Aorta (tissue), 5 donors: ENCODE measurements around the gene SNAI3. TPM values are rescaled to one million over a fixed set of nuclear protein-coding genes. Genes with fewer than 3 reads are reported as not detected.

ENCODE experiments used
- ATAC-seq: fragments of 200-7000 bp; cut with Tn5 transposase; one replicate; pipeline ENCODE4 v1.9.1; 2022; ENCODE audit warnings: moderate library complexity; ENCODE audit not compliant: low FRiP score
- DNase-seq, 2 donors: peaks; one replicate each; pipeline ENCODE4 v3.0.0-alpha.2; 2020
- H3K27ac ChIP-seq, 2 donors: one replicate each; pipeline ENCODE4 v1.5.1; 2013; ENCODE audit warnings: low read length in 2 of 2, mild to moderate bottlenecking in 2 of 2, moderate library complexity in 2 of 2, control low read depth in 1 of 2, inconsistent platforms in 1 of 2, low read depth in 1 of 2
- H3K27me3 ChIP-seq, 2 donors: one replicate each; pipeline ENCODE4 v1.6.1; 2013; ENCODE audit warnings: control low read depth in 1 of 2, low read length in 1 of 2, mild to moderate bottlenecking in 1 of 2, moderate library complexity in 1 of 2; ENCODE audit not compliant: insufficient read depth in 2 of 2, control insufficient read depth in 1 of 2
- H3K36me3 ChIP-seq, 2 donors: one replicate each; pipeline ENCODE4 v1.6.1; 2013; ENCODE audit warnings: control low read depth in 1 of 2, low read length in 1 of 2, mild to moderate bottlenecking in 1 of 2; ENCODE audit not compliant: insufficient read depth in 2 of 2, control insufficient read depth in 1 of 2
- H3K4me1 ChIP-seq, 2 donors: one replicate each; pipeline ENCODE4 v1.6.1; 2013; ENCODE audit warnings: low read length in 2 of 2, control low read depth in 1 of 2, mild to moderate bottlenecking in 1 of 2, moderate library complexity in 1 of 2; ENCODE audit not compliant: insufficient read depth in 2 of 2, control insufficient read depth in 1 of 2
- H3K4me3 ChIP-seq, 2 donors: one replicate each; pipeline ENCODE4 v1.5.1; 2013; ENCODE audit warnings: low read length in 2 of 2, control low read depth in 1 of 2, mild to moderate bottlenecking in 1 of 2
- H3K9me3 ChIP-seq: one replicate; pipeline ENCODE4 v1.6.1; 2013; ENCODE audit warnings: mild to moderate bottlenecking, low read length; ENCODE audit not compliant: control insufficient read depth
- WGBS, 2 donors: extraction: QIAGEN DNeasy Blood & Tissue Kit; methylation state at CpG; one replicate each; pipeline ENCODE4 v1.1.7; 2013; 5-methylcytosine and 5-hydroxymethylcytosine counted together
- intact Hi-C, 2 donors: fragments of 100-400 bp; cut with DNase I; formaldehyde crosslinking; loops; one replicate each; pipeline versions ENCODE4 v1.14.2 to v1.15.0; 2022
- polyA plus RNA-seq, 2 donors: library from polyadenylated mRNA; stranded (reverse); fragments of 200-250 nt; gene quantifications; one replicate each; pipeline ENCODE4 v1.2.3, GENCODE V29; 2013
- total RNA-seq, 2 donors: library from RNA; stranded (reverse); fragmentation: NEBNext Ultra II Directional; extraction: Animal tissue kit (Norgen Biotek cat#: 25700); gene quantifications; one replicate each; pipeline ENCODE4 v1.2.1, GENCODE V29; 2021
- donor health status: healthy with polysubstance abuse.
- donor health status: Bipolar disorder and iron deficiency.
- donor health status: DM: no; HTN: no; CAD: no.
- donor health status: DM: no; HTN: no; CAD: no.
- donor health status: DM: yes; HTN: yes; CAD: no.

The SNAI3 gene
- total and polyA plus RNA-seq, 4 donors = 0.27 to 1.6 (median 0.71) TPM; not detected in 1

DNA sequence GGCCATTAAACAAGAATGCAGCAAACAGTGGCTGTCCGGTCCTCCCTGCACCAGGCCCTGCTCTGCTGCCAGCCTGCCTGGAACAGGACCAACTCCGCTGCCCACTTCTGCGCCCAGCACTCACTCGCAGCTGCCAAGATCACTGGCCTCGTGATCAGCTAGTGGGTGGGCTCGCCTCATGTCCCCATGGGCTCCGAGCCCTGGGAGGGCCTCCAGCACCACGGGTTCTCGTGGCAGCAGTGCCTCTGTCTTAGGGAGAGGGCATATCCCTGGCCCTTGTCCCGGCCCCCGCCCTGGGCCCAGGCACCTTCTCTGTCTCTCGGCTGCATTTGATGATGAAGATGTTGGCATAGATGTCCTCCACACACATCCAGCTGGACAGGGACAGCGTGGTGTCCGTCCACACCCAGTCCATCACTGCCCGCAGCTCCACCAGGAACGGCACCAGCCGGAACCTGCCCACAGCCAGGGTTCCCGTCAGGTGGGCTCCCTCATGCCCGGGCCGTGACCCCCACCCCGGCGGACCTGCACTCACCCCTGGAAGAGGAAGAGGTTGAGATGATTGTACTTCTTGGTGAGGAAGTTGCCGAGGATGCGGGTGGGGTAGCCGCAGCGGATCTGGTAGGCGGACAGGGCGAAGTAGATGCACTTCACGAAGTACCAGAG, 33.1 kb upstream of the SNAI3 start:
- Histone ChIP-seq H3K27ac (no peak overlapping the region), H3K4me1 (no peaks in the 10 kb centered on the region), H3K36me3 (peaks cover 4 to 24% of the 10 kb centered on the region in 2 donors), H3K4me3 (no peak overlapping the region), H3K27me3 (no peaks in the 10 kb centered on the region), H3K9me3 (no peaks in the 10 kb centered on the region)
- no peak for DNase-seq
- intact Hi-C loops = no loop called here
- ATAC-seq = no peak
- 64 to 66% methylated on average over 29 of the region's 29 CpGs for WGBS, 2 donors

DNA sequence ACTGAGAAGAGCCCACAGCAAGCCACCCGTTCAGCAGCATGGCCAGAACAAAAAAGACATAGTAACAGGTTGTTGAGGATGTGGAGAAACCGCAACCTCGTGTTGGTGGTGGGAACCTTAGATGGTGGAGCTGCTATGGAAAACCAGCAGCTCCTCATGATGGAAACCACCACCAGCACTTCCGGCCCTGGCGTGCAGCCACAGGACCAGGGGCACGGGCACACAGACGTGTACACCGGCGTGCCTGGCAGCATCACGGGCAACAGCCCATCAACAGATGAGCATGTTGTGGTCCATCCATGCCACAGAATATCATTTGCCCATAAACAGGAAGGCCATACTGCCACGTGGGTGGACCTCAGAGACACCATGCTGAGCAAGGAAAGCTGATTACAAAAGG, 31.9 kb upstream of the SNAI3 start:
- peaks cover 4 to 24% of the 10 kb centered on the region in 2 donors for H3K36me3 ChIP-seq
- DNase-seq (no peak), ATAC-seq (no peak)
- WGBS, 2 donors = 91 to 93% methylated on average over 11 of the region's 11 CpGs
- no peaks in the 10 kb centered on the region for H3K4me1 ChIP-seq
- no peaks in the 10 kb centered on the region for H3K9me3 ChIP-seq
- no peaks in the 10 kb centered on the region for H3K27me3 ChIP-seq
- no peak overlapping the region for H3K27ac ChIP-seq
- H3K4me3 ChIP-seq = no peak overlapping the region
- intact Hi-C loops = no loop called here

DNA sequence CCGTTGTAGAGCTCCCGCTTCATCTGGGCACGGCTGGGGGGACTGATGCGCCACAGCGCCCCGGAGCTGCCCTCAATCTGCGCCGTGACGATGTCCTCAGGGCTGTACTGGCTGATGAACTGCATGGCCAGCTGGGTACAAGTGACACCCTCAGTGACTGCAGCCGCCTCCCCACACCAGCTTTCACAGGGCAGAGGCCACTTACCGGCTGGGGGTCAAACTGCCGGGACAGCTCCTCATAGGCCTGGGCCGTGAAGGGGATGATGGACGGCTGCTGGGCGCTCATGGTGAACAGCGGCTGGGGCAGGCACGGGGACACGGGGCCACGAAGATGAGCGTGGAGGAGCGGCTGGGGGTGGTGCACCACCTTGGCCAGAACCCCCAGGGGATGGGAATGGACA, 30.3 kb upstream of the SNAI3 start:
- intact Hi-C loops = no loop called here
- no peaks in the 10 kb centered on the region for H3K27me3 ChIP-seq
- ATAC-seq = no peak
- no peaks in the 10 kb centered on the region for H3K9me3 ChIP-seq
- 96% methylated on average over 21 of the region's 21 CpGs for WGBS, 2 donors
- no peak overlapping the region for H3K4me3 ChIP-seq
- no peaks in the 10 kb centered on the region for H3K4me1 ChIP-seq
- DNase-seq = no peak
- H3K36me3 ChIP-seq = peaks cover 4 to 19% of the 10 kb centered on the region in 2 donors
- no peak overlapping the region for H3K27ac ChIP-seq

DNA sequence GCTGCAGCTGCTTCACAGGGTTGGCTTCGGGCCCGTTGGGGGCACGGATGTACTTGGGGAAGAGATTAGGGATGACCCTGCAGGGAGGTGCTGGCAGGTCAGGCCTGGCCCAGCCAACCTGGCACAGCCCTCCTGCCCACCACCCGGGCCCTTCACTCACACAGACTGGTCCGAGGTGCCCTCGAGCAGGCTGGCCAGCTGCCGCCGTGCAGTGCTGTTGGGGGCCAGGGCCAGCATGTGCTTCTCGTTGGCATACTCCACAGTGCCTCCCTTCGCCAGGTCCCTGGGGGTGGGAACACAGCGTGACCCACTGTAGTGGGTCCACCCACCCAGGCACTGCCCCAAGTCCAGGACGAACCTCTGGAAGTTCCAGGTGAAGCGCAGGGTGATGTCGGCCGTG, 29.9 kb upstream of the SNAI3 start:
- Histone ChIP-seq H3K27me3 (no peaks in the 10 kb centered on the region), H3K4me3 (no peak overlapping the region), H3K27ac (no peak overlapping the region), H3K4me1 (no peaks in the 10 kb centered on the region), H3K9me3 (no peaks in the 10 kb centered on the region), H3K36me3 (peaks cover 4 to 16% of the 10 kb centered on the region in 2 donors)
- intact Hi-C loops = no loop called here
- no peak for DNase-seq
- WGBS, 2 donors = 92 to 95% methylated on average over 15 of the region's 15 CpGs
- ATAC-seq = no peak

DNA sequence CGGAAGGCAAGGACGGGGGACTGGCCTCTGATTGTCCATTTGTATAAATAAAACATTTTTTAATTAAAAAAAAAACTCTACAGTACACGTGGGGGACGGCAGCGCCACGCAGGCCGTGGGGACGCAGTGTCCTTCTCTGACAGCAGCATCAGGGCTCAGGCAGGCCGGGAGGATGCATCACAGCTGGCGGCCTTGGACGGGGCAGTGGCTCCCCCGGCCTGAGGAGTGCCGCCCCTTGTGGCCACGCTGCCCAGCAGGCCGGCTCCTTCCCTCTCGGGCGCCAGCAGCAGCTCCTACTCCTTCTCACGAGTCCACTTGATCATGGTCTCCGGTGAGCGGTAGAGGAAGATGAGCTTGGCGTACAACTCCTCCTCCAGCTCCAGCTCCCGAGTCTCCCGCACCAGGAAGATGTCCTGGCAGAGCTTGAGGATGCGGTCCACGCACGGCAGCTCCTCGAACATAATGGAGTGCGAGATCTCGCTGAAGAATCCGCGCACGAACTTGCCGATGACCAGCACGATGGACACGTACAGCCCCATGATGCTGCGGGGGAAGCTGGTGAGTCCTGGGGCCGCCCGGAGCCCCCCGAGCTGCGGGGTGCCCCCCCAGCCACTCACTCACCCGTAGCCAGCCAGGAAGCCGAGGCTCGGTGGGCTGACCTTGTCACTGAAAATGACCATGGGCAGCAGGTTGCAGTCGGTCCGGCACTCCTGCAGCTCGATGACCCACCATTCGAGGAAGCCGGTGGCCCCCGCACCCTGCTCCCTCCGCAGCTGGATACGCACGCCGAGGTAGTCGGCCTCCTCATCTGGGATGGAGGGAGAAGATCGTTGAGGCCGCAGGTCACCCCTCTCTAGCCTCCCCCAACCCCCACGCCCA, 29.2 kb upstream of the SNAI3 start:
- 92 to 93% methylated on average over 57 of the region's 57 CpGs for WGBS, 2 donors
- ATAC-seq = no peak
- peaks cover 4 to 13% of the 10 kb centered on the region in 2 donors for H3K36me3 ChIP-seq

DNA sequence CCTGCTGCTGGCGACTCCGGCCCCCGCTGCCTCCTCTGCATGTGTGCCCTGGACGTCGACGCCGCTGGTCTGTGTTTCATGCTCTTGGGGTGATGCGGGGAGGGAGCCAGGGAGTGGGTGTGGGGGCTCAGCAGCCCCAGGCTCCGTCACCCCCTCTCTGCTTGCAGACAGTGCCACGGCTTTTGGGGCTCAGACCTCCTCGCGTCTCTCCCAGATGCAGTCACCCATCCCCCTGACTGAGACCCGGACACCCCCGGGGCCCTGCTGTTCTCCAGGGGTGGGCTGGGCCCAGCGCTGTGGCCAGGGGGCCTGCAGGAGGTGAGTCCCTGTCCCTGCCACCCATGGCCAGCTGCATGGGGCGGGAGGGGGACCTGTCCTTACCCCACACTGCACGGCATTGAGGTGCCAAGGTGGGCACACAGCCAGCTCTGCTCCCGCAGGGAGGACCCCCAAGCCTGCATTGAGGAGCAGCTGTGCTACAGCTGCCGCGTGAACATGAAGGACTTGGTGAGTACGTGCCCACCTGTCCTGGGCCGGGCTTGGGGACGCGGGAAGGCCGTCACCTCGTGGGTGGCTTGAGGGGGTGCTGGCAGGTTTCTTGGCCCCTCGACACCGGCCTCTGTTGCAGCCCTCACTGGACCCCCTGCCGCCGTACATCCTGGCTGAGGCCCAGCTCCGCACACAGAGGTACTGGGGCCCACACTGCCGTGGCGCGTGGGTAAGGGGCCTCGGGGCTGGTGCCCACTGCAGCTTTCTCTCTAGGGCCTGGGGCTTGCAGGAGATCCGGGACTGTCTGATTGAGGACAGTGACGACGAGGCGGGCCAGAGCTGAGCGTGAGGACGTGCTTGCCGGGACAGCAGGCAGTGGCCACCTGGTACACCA, 28.4 kb upstream of the SNAI3 start:
- Histone ChIP-seq H3K4me3 (no peak overlapping the region), H3K27ac (no peak overlapping the region), H3K36me3 (peaks cover 4 to 13% of the 10 kb centered on the region in 2 donors), H3K27me3 (no peaks in the 10 kb centered on the region), H3K9me3 (no peaks in the 10 kb centered on the region), H3K4me1 (no peaks in the 10 kb centered on the region)
- intact Hi-C loops = no loop called here
- no peak for DNase-seq
- WGBS, 2 donors = 89 to 92% methylated on average over 37 to 42 of the region's 42 CpGs
- ATAC-seq = no peak

More for the DNA sequence above, 29.2 kb upstream of the SNAI3 start:
- no peaks in the 10 kb centered on the region for H3K27me3 ChIP-seq
- intact Hi-C loops = no loop called here
- H3K4me1 ChIP-seq = no peaks in the 10 kb centered on the region
- DNase-seq = no peak
- no peaks in the 10 kb centered on the region for H3K9me3 ChIP-seq
- H3K27ac ChIP-seq = no peak overlapping the region
- no peak overlapping the region for H3K4me3 ChIP-seq

DNA sequence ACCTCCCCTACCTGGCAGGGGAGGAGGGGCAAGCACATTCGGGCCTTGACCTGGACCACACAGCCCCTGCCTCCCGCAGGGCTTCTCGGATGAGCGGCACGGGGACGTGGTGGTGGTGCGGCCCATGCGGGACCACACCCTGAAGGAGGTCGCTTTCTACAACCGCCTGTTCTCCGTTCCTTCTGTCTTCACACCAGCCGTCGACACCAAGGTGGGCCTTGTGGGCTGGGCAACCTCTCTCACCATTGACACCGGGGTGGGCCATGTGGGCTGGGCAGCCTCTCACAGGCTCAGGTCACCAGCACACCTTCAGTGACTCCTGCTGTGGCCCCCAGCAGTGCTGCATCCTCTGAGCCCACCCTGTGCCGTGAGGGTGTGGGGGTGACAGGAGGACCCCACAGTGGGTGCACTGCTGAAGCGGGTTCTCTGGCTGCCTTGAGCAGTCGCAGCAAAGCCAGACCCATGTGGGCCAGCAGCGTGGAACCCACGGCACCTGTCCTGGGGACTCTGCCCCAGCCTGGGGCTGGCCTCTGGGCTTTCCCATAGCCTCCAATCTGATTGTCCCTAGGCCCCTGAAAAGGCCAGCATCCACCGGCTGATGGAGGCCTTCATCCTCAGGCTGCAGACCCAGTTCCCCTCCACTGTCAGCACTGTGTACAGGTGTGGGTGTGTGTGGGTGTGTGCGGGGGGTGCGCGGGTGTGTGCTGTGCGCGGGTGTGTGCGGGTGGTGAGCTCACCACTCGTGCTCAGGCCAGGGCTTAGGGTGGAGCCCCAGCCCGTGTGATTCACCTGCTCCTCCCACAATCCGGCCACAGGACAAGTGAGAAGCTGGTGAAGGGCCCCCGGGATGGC, 27.5 kb upstream of the SNAI3 start:
- Histone ChIP-seq H3K9me3 (no peaks in the 10 kb centered on the region), H3K27me3 (no peaks in the 10 kb centered on the region), H3K4me1 (no peaks in the 10 kb centered on the region), H3K36me3 (peaks cover 4 to 13% of the 10 kb centered on the region in 2 donors), H3K4me3 (no peak overlapping the region), H3K27ac (no peak overlapping the region)
- WGBS, 2 donors = 84 to 88% methylated on average over 28 to 30 of the region's 30 CpGs
- intact Hi-C loops = no loop called here
- DNase-seq = no peak
- no peak for ATAC-seq

DNA sequence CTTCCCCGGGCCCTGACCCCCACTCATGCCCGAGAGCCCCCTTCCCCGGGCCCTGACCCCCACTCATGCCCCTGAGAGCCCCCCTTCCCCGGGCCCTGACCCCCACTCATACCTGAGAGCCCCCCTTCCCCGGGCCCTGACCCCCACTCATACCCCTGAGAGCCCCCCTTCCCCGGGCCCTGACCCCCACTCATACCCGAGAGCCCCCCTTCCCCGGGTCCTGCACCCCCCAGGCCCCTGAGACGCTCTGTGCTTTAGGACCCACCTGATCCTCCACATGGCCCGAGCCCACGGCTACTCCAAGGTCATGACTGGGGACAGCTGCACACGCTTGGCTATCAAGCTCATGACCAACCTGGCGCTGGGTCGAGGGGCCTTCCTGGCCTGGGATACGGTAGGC, 26.7 kb upstream of the SNAI3 start:
- intact Hi-C loops = no loop called here
- no peaks in the 10 kb centered on the region for H3K27me3 ChIP-seq
- no peaks in the 10 kb centered on the region for H3K9me3 ChIP-seq
- H3K36me3 ChIP-seq = peaks cover 4 to 13% of the 10 kb centered on the region in 2 donors
- 79 to 90% methylated on average over 10 to 15 of the region's 15 CpGs for WGBS, 2 donors
- no peaks in the 10 kb centered on the region for H3K4me1 ChIP-seq
- ATAC-seq = no peak
- H3K27ac ChIP-seq = no peak overlapping the region
- no peak overlapping the region for H3K4me3 ChIP-seq
- no peak for DNase-seq
